Measurements from ENCODE around the gene PEX1. TPM values are rescaled to one million over a fixed set of nuclear protein-coding genes. Genes with fewer than 3 reads are reported as not detected.

The PEX1 gene
- 9.9 to 17.0 TPM (median 11.6 TPM) in 3 replicates for total RNA-seq
- long read RNA-seq, full-length matches to known transcripts: 5 of 13 reads
- long read RNA-seq, partial matches to known transcripts: 3 of 13 reads
- long read RNA-seq, other reads (novel, unspliced or antisense): 5 of 13 reads

GRCh38 chr7:92528188-92528957 is at the start of gene PEX1, which contains the start of gene RBM48:
Gene PEX1, minus strand, starts transcription at chr7:92528520. Its CDS starts 85 bp downstream, at chr7:92528435.
Gene RBM48, plus strand, starts transcription at chr7:92528795. Its CDS starts 19 bp downstream, at chr7:92528814.
- H3K4me3 Mint-ChIP-seq (ENCODE audit: unreplicated experiment): peak within 1 kb of the TSS; percentile 91
- no peaks in the 10 kb centered on the region for H3K9me3 Mint-ChIP-seq (ENCODE audit: low read depth)
- peaks cover 23% of the 10 kb centered on the region for H3K4me1 Mint-ChIP-seq (ENCODE audit: low read depth)
- DNase-seq (ENCODE audit: low spot score): peak; percentile 97
- TF ChIP-seq, protein P1, sequence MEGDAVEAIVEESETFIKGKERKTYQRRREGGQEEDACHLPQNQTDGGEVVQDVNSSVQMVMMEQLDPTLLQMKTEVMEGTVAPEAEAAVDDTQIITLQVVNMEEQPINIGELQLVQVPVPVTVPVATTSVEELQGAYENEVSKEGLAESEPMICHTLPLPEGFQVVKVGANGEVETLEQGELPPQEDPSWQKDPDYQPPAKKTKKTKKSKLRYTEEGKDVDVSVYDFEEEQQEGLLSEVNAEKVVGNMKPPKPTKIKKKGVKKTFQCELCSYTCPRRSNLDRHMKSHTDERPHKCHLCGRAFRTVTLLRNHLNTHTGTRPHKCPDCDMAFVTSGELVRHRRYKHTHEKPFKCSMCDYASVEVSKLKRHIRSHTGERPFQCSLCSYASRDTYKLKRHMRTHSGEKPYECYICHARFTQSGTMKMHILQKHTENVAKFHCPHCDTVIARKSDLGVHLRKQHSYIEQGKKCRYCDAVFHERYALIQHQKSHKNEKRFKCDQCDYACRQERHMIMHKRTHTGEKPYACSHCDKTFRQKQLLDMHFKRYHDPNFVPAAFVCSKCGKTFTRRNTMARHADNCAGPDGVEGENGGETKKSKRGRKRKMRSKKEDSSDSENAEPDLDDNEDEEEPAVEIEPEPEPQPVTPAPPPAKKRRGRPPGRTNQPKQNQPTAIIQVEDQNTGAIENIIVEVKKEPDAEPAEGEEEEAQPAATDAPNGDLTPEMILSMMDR (IDR thresholded peaks at IDR 0.05): peak; percentile 71
- no peaks in the 10 kb centered on the region for H3K27me3 Mint-ChIP-seq (ENCODE audit: low read depth)
- peaks cover 11% of the 10 kb centered on the region for H3K36me3 Mint-ChIP-seq (ENCODE audit: low read depth)
- H3K27ac Mint-ChIP-seq (ENCODE audit: unreplicated experiment): peak within 1 kb of the TSS; percentile 98

DNA sequence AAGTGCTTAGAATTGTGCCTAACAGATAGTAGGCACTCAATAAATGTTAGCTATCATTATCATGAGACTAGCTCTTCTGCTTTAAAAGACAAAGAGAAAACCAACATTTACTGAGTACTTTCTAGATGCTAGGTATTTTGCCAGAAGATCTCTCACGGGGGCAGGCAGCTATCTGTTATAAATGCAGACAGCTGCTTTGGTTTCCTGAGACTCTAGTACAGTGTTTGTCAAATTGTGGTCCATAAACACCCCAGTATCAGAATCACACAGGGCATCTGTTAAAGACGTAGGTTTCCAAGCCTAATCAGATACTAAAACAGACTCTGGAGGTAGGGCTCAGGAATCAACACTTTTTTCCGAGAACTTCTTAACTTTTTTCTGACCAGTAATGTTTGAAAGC is 48.0 kb upstream of the PEX1 start:
- H3K4me3 Mint-ChIP-seq (ENCODE audit: unreplicated experiment): no peak overlapping the region

DNA sequence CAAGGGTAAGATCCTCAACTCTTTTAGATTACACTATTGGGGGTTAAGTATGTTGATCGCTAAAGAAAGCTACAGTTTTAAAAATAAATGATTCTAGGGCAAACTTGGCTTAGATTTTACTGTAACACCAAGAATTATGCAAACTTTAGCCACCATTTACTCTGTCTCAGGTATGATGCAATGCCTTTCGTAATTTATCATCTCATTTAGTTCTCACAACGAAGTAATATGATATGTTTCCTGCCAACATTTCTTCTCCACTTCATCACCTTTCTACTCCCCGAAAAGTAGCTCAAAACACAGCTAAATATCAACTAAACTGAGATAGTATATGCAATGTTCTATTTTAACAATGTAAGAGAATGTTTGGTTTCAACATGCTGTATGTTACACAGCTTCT is 40.8 kb upstream of the PEX1 start:
- no peak for DNase-seq (ENCODE audit: low spot score)
- no peak overlapping the region for H3K4me3 Mint-ChIP-seq (ENCODE audit: unreplicated experiment)
- H3K27ac Mint-ChIP-seq (ENCODE audit: unreplicated experiment): no peak overlapping the region
- H3K9me3 Mint-ChIP-seq (ENCODE audit: low read depth): no peaks in the 10 kb centered on the region
- H3K4me1 Mint-ChIP-seq (ENCODE audit: low read depth): peaks cover 3% of the 10 kb centered on the region
- TF ChIP-seq, protein P1 (IDR thresholded peaks at IDR 0.05): no peak
- no peaks in the 10 kb centered on the region for H3K27me3 Mint-ChIP-seq (ENCODE audit: low read depth)
- peaks cover 15% of the 10 kb centered on the region for H3K36me3 Mint-ChIP-seq (ENCODE audit: low read depth)

More for the DNA sequence above, 48.0 kb upstream of the PEX1 start:
- H3K4me1 Mint-ChIP-seq (ENCODE audit: low read depth): no peaks in the 10 kb centered on the region
- no peak overlapping the region for H3K27ac Mint-ChIP-seq (ENCODE audit: unreplicated experiment)
- no peak for DNase-seq (ENCODE audit: low spot score)
- no peaks in the 10 kb centered on the region for H3K9me3 Mint-ChIP-seq (ENCODE audit: low read depth)
- TF ChIP-seq, protein P1 (IDR thresholded peaks at IDR 0.05): no peak
- peaks cover 20% of the 10 kb centered on the region for H3K36me3 Mint-ChIP-seq (ENCODE audit: low read depth)
- H3K27me3 Mint-ChIP-seq (ENCODE audit: low read depth): no peaks in the 10 kb centered on the region

- H3K36me3 Mint-ChIP-seq (ENCODE audit: low read depth): peaks cover 26% of the 10 kb centered on the region
- H3K27ac Mint-ChIP-seq (ENCODE audit: unreplicated experiment): peak overlapping the region; percentile 24
- TF ChIP-seq, protein P1 (IDR thresholded peaks at IDR 0.05): no peak
- no peak overlapping the region for H3K4me3 Mint-ChIP-seq (ENCODE audit: unreplicated experiment)
- no peaks in the 10 kb centered on the region for H3K9me3 Mint-ChIP-seq (ENCODE audit: low read depth)
- no peaks in the 10 kb centered on the region for H3K27me3 Mint-ChIP-seq (ENCODE audit: low read depth)
- peaks cover 3% of the 10 kb centered on the region for H3K4me1 Mint-ChIP-seq (ENCODE audit: low read depth)
- no peak for DNase-seq (ENCODE audit: low spot score)
These were observed 39.1 kb upstream of the PEX1 start for GRCh38 chr7:92567460-92567859.

GRCh38 chr7:92563345-92563744 is 35.0 kb upstream of the PEX1 start:
- Mint-ChIP-seq H3K4me1 (ENCODE audit: low read depth) (peaks cover 3% of the 10 kb centered on the region), H3K9me3 (ENCODE audit: low read depth) (no peaks in the 10 kb centered on the region), H3K27me3 (ENCODE audit: low read depth) (no peaks in the 10 kb centered on the region), H3K36me3 (ENCODE audit: low read depth) (peaks cover 28% of the 10 kb centered on the region), H3K27ac (ENCODE audit: unreplicated experiment) (no peak overlapping the region), H3K4me3 (ENCODE audit: unreplicated experiment) (no peak overlapping the region)
- TF ChIP-seq, protein P1 (IDR thresholded peaks at IDR 0.05): no peak
- DNase-seq (ENCODE audit: low spot score): no peak

Data from chondrocyte (in vitro differentiated cells).